T-helper 1 cell treated with Interleukin-12 subunit alpha and Interleukin-12 subunit beta and Interleukin-4 antibody, amounts not matched to agents 30 μg/mL and 1 μg/mL, for 36 hours (primary cell): ENCODE measurements around the gene TFPT.

Source experiments
- H3K27ac Mint-ChIP-seq: one replicate; pipeline ENCODE4 v1.8.0; 2021; ENCODE audit warnings: mild to moderate bottlenecking, mixed read lengths
- H3K27me3 Mint-ChIP-seq: one replicate; pipeline ENCODE4 v1.8.0; 2021; ENCODE audit warnings: low read depth, mixed read lengths
- H3K36me3 Mint-ChIP-seq: one replicate; pipeline ENCODE4 v1.8.0; 2021; ENCODE audit warnings: low read depth, mixed read lengths
- H3K4me1 Mint-ChIP-seq: one replicate; pipeline ENCODE4 v1.8.0; 2021; ENCODE audit warnings: low read depth, mixed read lengths
- H3K4me3 Mint-ChIP-seq: one replicate; pipeline ENCODE4 v1.8.0; 2021; ENCODE audit warnings: mild to moderate bottlenecking, moderate library complexity, mixed read lengths
- H3K9me3 Mint-ChIP-seq: one replicate; pipeline ENCODE4 v1.8.0; 2021; ENCODE audit warnings: mixed read lengths

Gene TFPT

DNA sequence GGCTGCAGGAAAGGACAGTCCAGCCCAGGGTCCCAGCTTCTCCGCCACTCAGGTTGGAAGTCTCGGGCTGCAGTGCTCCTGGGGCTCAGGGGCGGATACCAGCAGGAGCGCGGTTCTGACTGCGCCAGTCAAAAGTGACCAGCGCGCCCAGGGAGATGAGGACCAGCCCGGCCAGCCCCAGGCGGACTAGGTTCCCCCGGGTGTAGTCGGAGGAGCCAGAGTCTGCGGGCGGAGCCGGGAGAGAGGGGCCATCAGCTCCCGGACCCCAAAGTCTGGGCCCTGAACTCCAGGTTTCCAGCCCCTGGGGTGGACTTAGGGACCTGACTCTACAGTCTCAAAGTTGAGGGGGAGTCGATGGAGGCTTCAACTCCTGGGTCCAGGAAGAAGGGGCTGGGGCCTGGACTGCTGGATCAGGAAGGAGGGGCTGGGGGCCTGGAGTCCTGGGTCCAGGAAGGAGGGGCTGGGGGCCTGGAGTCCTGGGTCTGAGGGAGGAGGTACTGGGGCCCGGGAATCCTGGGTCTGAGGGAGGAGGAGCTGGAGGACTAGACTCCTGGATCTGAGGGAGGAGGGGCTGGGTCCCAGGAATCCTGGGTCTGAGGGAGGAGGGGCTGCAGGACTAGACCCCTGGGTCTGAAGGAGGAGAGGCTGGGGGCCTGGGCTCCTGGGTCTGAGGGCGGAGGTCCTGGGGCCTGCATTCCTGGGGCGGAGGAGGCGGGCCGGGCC lies 20.2 kb downstream of the TFPT start:
- Mint-ChIP-seq H3K36me3 (no peaks in the 10 kb centered on the region), H3K27me3 (peaks cover 21% of the 10 kb centered on the region), H3K9me3 (peaks cover 4% of the 10 kb centered on the region), H3K4me1 (peaks cover 11% of the 10 kb centered on the region), H3K4me3 (no peak overlapping the region), H3K27ac (no peak overlapping the region)

DNA sequence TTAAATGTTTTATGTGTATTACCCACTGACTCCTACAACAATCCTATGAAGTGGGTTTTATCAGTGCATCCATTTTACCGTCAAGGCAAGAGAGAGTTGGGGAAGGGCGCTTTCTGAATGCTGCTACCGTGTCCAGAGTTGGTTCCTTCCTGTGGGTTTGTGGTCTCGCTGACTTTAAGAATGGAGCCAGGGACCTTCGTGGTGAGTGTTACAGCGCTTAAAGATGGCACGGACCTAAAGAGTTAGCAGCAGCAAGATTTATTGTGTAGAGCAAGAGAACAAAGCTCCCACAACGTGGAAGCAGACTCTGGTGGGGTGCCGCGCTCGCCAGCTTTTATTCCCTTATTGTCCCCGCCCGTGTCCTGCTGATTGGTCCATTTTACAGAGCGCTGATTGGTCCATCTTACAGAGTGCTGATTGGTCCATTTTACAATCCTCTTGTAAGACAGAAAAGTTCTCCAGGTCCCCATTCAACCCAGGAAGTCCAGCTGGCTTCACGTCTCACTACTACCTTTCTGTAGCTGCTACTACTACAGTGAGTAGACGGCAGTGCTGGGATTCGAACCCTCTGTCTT lies 20.9 kb downstream of the TFPT start:
- Mint-ChIP-seq H3K9me3 (peaks cover 4% of the 10 kb centered on the region), H3K36me3 (no peaks in the 10 kb centered on the region), H3K4me1 (peaks cover 11% of the 10 kb centered on the region), H3K27ac (no peak overlapping the region), H3K4me3 (no peak overlapping the region), H3K27me3 (peaks cover 21% of the 10 kb centered on the region)

DNA sequence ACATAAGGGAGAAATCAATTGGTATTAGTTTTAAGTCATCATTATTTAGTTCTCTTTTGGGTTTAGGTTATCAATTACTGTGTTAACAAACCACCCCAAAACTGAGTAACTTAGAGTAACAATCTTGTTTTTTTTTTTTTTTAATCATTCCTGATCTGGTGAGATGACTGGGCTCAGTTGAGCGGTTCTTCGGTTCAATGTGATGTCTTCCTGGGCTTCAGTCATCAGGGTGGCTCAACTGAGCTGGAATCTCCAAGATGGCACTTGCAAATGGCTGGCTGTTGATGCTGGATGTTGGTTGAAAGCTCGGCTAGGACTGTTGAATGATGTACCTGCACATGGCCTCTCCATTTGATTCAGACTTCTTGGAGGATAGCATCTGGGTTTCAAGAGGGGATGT lies 31.0 kb downstream of the TFPT start:
- H3K36me3 Mint-ChIP-seq, result no peaks in the 10 kb centered on the region
- no peak overlapping the region for H3K4me3 Mint-ChIP-seq
- H3K27me3 Mint-ChIP-seq, result no peaks in the 10 kb centered on the region
- H3K4me1 Mint-ChIP-seq, result no peaks in the 10 kb centered on the region
- H3K9me3 Mint-ChIP-seq, result peaks cover 10% of the 10 kb centered on the region
- no peak overlapping the region for H3K27ac Mint-ChIP-seq

DNA sequence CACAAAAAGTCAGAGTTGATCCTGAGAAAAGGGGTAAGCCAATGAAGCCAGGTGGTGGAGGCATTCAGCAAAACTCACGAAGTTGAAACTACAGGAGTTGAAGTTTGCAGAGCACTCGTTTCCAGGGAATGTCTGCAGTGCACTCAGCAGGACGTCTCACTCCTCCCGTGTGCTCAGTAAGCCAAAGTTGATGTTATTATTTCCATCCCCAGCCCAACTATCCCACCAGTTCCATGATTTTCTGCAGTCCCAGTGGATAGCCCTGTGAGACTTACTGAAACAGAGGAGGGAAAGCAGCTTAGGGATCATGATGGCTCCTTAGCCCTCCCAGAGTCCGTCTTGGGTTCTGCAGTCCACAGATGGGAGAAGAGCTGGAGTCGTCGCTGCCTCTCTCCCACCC lies 34.4 kb downstream of the TFPT start, which contains the start of gene TARM1:
TARM1 (minus strand) TSS at position 334 of the 400 bp plus-strand sequence; CDS start at position 309, 25 bp downstream.
- Mint-ChIP-seq H3K4me3 (no peak within 1 kb of the TSS), H3K4me1 (no peaks in the 10 kb centered on the region), H3K9me3 (peaks cover 10% of the 10 kb centered on the region), H3K36me3 (no peaks in the 10 kb centered on the region), H3K27ac (no peak within 1 kb of the TSS), H3K27me3 (no peaks in the 10 kb centered on the region)

DNA sequence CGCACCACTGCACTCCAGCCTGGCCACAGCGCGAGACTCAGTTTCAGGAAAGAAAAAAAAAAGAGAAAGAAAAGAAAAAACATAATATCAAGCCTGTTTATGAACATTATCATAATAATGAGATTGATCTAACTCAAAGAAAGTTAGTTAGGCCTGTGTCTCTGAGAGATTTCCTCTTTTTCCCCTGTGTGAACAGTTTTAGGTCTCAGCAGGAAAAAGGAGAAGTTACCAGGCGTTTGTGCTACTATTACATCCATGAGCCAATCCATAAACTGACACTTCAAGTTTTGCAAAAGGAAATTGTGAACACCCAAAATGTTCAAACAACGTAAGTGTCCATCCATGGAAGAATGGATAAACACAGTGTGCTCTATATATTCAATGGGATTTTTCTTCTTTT lies 38.1 kb downstream of the TFPT start:
- Mint-ChIP-seq H3K9me3 (peaks cover 3% of the 10 kb centered on the region), H3K4me1 (no peaks in the 10 kb centered on the region), H3K4me3 (no peak overlapping the region), H3K36me3 (no peaks in the 10 kb centered on the region), H3K27me3 (no peaks in the 10 kb centered on the region), H3K27ac (no peak overlapping the region)

DNA sequence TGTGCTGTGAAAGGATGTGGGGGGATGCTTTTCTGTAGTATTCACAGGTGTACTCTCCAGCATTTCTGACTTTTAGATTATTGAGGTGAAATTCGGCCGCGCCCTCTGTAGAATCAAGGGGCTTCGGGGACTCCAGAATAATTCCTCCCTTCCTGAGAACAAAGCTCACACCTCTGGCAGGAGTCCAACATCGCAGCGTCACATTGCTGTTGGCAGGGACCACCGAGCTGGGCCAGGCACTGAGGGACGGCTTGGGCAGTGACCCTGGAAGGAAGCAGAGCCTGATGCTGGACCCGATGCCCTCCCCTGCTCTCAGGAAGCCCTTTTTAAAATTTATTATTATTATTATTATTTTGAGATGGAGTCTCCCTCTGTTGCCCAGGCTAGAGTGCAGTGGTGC lies 40.6 kb downstream of the TFPT start:
- H3K27ac Mint-ChIP-seq, result no peak overlapping the region
- no peak overlapping the region for H3K4me3 Mint-ChIP-seq
- no peaks in the 10 kb centered on the region for H3K27me3 Mint-ChIP-seq
- no peaks in the 10 kb centered on the region for H3K36me3 Mint-ChIP-seq
- no peaks in the 10 kb centered on the region for H3K9me3 Mint-ChIP-seq
- H3K4me1 Mint-ChIP-seq, result no peaks in the 10 kb centered on the region

DNA sequence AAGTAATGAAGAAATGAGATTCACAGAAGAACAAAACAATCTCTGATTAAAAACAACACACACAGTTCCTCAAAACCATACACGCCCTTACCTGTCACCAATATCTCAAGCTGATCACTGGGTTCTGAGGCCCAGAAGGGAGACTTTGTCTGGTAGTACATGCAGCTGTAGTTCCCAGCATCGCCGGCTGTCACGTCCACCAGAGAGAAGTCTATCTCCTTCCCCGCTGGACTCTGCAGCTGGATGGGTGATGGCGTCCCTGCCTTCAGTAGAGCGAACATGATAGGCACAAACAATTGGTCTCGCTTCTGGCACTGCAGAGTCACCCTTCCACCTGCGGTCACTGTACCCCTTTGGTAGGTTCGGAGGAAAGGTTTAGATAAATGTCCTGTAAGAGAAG lies 41.6 kb downstream of the TFPT start:
- Mint-ChIP-seq H3K27me3 (no peaks in the 10 kb centered on the region), H3K4me3 (no peak overlapping the region), H3K9me3 (no peaks in the 10 kb centered on the region), H3K4me1 (no peaks in the 10 kb centered on the region), H3K36me3 (no peaks in the 10 kb centered on the region), H3K27ac (no peak overlapping the region)

DNA sequence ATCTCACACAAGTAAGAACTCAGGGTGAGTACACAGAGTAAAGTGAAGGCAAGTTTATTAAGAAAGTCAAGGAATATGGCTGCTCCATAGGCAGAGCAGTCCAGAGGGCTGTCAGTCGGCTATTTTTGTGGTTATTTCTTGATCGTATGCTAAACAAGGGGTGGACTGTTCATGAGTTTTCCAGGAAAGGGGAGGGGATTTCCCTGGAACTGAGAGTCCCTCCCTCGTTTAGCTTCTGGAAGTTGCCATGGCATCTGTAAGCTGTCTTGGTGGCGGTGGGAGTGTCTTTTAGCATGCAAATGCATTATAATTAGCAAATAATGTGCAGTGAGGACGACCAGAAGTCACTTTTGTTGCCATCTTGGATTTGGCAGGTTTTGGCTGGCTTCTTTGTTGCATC lies 46.0 kb downstream of the TFPT start:
- Mint-ChIP-seq H3K4me3 (no peak overlapping the region), H3K9me3 (no peaks in the 10 kb centered on the region), H3K27me3 (peaks cover 5% of the 10 kb centered on the region), H3K27ac (no peak overlapping the region), H3K4me1 (no peaks in the 10 kb centered on the region), H3K36me3 (no peaks in the 10 kb centered on the region)

DNA sequence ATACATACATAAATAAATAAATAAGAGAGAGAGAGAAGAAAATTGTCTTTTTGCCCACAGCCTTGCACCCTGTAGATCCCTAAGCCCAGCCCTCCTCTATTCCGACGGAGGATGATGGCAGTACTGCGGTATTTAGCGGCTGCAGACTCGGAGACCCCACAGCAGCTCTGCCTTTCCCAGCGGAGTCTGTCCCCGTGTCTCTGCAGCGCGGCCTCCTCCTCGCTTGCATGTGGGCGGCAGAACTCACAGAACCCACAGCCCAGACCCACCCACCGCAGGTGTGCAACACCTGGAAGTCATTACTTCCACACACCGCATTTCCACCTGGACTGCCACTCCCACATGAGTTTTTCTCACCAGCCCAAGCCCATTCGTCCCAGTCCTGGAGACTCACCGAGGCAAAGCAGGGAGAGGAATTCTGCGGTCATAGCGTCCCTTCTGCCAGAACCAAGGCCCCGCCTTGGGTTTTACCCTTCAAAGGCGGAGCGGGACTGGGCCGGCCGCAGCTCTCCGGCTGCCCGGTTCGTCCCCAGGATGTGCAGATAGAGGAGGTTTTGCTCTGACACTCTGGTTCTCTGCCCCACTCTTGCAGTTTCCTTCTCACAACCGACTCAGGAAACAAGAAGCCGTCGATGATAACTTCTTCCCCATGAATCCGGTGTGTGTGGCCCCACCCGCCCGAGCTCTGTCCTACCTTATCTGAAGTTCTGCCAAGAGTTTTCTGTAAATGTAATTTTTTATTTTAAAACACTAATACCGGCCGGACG lies 51.9 kb downstream of the TFPT start, which contains the start of gene VSTM1:
VSTM1 (minus strand) TSS at position 548 of the 767 bp plus-strand sequence; CDS start at position 428, 120 bp downstream.
- H3K27ac Mint-ChIP-seq, result no peak within 1 kb of the TSS
- H3K27me3 Mint-ChIP-seq, result peaks cover 16% of the 10 kb centered on the region
- no peaks in the 10 kb centered on the region for H3K9me3 Mint-ChIP-seq
- no peaks in the 10 kb centered on the region for H3K36me3 Mint-ChIP-seq
- no peak within 1 kb of the TSS for H3K4me3 Mint-ChIP-seq
- no peaks in the 10 kb centered on the region for H3K4me1 Mint-ChIP-seq

DNA sequence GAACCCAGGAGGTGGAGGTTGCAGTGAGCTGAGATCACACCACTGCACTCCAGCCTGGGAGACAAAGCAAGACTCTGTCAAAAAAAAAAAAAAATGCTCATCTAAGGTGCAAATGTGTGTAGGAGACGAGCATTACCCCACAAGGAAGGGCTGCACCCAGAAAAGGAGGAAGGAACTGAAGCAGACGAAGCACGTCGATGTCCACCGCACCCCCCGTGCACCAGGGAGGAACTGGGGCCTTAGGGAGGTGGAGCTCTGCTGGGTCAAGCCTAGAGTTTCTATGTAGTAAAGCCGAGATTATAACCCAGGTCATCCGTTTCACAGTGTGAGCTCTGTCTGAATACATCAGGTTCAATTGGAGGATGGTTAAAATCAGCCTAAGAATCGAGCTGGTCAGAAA lies 52.8 kb downstream of the TFPT start:
- no peak overlapping the region for H3K4me3 Mint-ChIP-seq
- no peaks in the 10 kb centered on the region for H3K4me1 Mint-ChIP-seq
- peaks cover 16% of the 10 kb centered on the region for H3K27me3 Mint-ChIP-seq
- H3K36me3 Mint-ChIP-seq, result no peaks in the 10 kb centered on the region
- no peaks in the 10 kb centered on the region for H3K9me3 Mint-ChIP-seq
- H3K27ac Mint-ChIP-seq, result no peak overlapping the region
